ENCODE measurements around the gene PRSS3. TPM values are rescaled to one million over a fixed set of nuclear protein-coding genes. Genes with fewer than 3 reads are reported as not detected.
"Not testable (repeated sequence)": the region's sequence is repeated elsewhere in the genome, so short reads cannot be mapped to it uniquely, and the experiment has no call there.

The PRSS3 gene
- total RNA-seq, 1 experiment from 2014 or later: 33.8 TPM

- Mint-ChIP-seq H3K27me3 (ENCODE audit: insufficient read depth, unreplicated experiment) (no peaks in the 10 kb centered on the region), H3K36me3 (ENCODE audit: insufficient read depth, unreplicated experiment) (no peaks in the 10 kb centered on the region), H3K4me3 (ENCODE audit: unreplicated experiment) (no peak overlapping the region), H3K27ac (ENCODE audit: unreplicated experiment) (no peak overlapping the region), H3K9me3 (ENCODE audit: unreplicated experiment) (no peaks in the 10 kb centered on the region), H3K4me1 (ENCODE audit: low read depth, unreplicated experiment) (peaks cover 6% of the 10 kb centered on the region)
- Histone ChIP-seq H3K4me1 (no peaks in the 10 kb centered on the region), H3K27me3 (replicated peaks; ENCODE audit: control insufficient read depth, insufficient read depth, low read length) (no peaks in the 10 kb centered on the region), H3K4me3 (ENCODE audit: low read depth, low read length) (no peak overlapping the region), H3K9me3 (no peaks in the 10 kb centered on the region), H3K36me3 (ENCODE audit: control insufficient read depth, insufficient read depth, low read length) (no peaks in the 10 kb centered on the region; the same call in 1 of the 2 replicates)
- DNase-seq: no peak
- intact Hi-C loops (cut with micrococcal nuclease; ENCODE audit: unreplicated experiment): no loop called here
- TF ChIP-seq CTCF (IDR thresholded peaks at IDR 0.05; ENCODE audit: insufficient read depth in 1 of 2, low read depth in 1 of 2, low read length in 1 of 2, severe bottlenecking in 1 of 2, unreplicated experiment in 1 of 2): no peak
- no TSS peak for BruUV-seq (replicated peaks)
- ChIA-PET CTCF (no interaction called here), POLR2A (interaction anchor here (0.7 kb wide), 1 partner anchor 15 kb away, joined by 4 read pairs; no protein-coding TSS in a partner anchor)
These were observed 40.4 kb downstream of the PRSS3 start for GRCh38 chr9:33835625-33836260.

- H3K9me3 Mint-ChIP-seq (ENCODE audit: unreplicated experiment): not testable (repeated sequence)
These were observed 40.9 kb downstream of the PRSS3 start for GRCh38 chr9:33836261-33836660.

GRCh38 chr9:33837138-33837537, 41.8 kb downstream of the PRSS3 start:
- Mint-ChIP-seq H3K4me3 (ENCODE audit: unreplicated experiment) (no peak overlapping the region), H3K9me3 (ENCODE audit: unreplicated experiment) (no peaks in the 10 kb centered on the region), H3K36me3 (ENCODE audit: insufficient read depth, unreplicated experiment) (no peaks in the 10 kb centered on the region), H3K4me1 (ENCODE audit: low read depth, unreplicated experiment) (peaks cover 6% of the 10 kb centered on the region), H3K27ac (ENCODE audit: unreplicated experiment) (no peak overlapping the region), H3K27me3 (ENCODE audit: insufficient read depth, unreplicated experiment) (no peaks in the 10 kb centered on the region)
- no peak for DNase-seq
- ChIA-PET POLR2A (no interaction called here), CTCF (interaction anchor here (1.0 to 1.3 kb wide), 2 partner anchors 13 to 23 kb away, joined by 3 to 6 read pairs; no protein-coding TSS in a partner anchor)
- Histone ChIP-seq H3K4me1 (no peaks in the 10 kb centered on the region), H3K4me3 (ENCODE audit: low read depth, low read length) (no peak overlapping the region), H3K9me3 (no peaks in the 10 kb centered on the region), H3K36me3 (ENCODE audit: control insufficient read depth, insufficient read depth, low read length) (no peaks in the 10 kb centered on the region; the same call in 1 of the 2 replicates), H3K27me3 (replicated peaks; ENCODE audit: control insufficient read depth, insufficient read depth, low read length) (no peaks in the 10 kb centered on the region)
- intact Hi-C loops (cut with micrococcal nuclease; ENCODE audit: unreplicated experiment): no loop called here
- TF ChIP-seq CTCF (IDR thresholded peaks at IDR 0.05; ENCODE audit: insufficient read depth in 1 of 2, low read depth in 1 of 2, low read length in 1 of 2, severe bottlenecking in 1 of 2, unreplicated experiment in 1 of 2): no peak
- no TSS peak for BruUV-seq (replicated peaks)

More at GRCh38 chr9:33836261-33836660, 40.9 kb downstream of the PRSS3 start:
- H3K4me3 ChIP-seq (ENCODE audit: low read depth, low read length); intact Hi-C loops (cut with micrococcal nuclease; ENCODE audit: unreplicated experiment); H3K4me1 Mint-ChIP-seq (ENCODE audit: low read depth, unreplicated experiment); H3K27me3 ChIP-seq (replicated peaks; ENCODE audit: control insufficient read depth, insufficient read depth, low read length); BruUV-seq (replicated peaks); H3K27me3 Mint-ChIP-seq (ENCODE audit: insufficient read depth, unreplicated experiment); POLR2A ChIA-PET; H3K4me1 ChIP-seq; CTCF ChIA-PET; H3K36me3 Mint-ChIP-seq (ENCODE audit: insufficient read depth, unreplicated experiment); H3K36me3 ChIP-seq (ENCODE audit: control insufficient read depth, insufficient read depth, low read length); H3K4me3 Mint-ChIP-seq (ENCODE audit: unreplicated experiment); H3K27ac Mint-ChIP-seq (ENCODE audit: unreplicated experiment); H3K9me3 ChIP-seq; DNase-seq: not testable (repeated sequence)

Measured in Caco-2 (cell line).